H9 (cell line): ENCODE results near the gene AKIRIN2. TPM values are rescaled to one million over a fixed set of nuclear protein-coding genes. Genes with fewer than 3 reads are reported as not detected.
A peak's percentile ranks its signal among the peaks of the same experiment; 100 is the strongest.
"Not testable (repeated sequence)": the region's sequence is repeated elsewhere in the genome, so short reads cannot be mapped to it uniquely, and the experiment has no call there.

ENCODE experiments used
- DNase-seq: peaks from one replicate; pipeline ENCODE4 v3.0.0-alpha.2; 2017
- H2AFZ ChIP-seq: one replicate; pipeline ENCODE4 v1.6.1; 2013; ENCODE audit warnings: mild to moderate bottlenecking, low read length, control low read depth, moderate library complexity
- H2AK5ac ChIP-seq: 2 replicates; pipeline ENCODE4 v1.6.1; 2013; ENCODE audit warnings: low read length, control low read depth, mixed read lengths; ENCODE audit not compliant: insufficient read length
- H2BK120ac ChIP-seq: one replicate; pipeline ENCODE4 v1.6.1; 2013; ENCODE audit warnings: low read depth, mild to moderate bottlenecking, low read length, control low read depth, inconsistent platforms; ENCODE audit not compliant: poor library complexity, severe bottlenecking
- H2BK12ac ChIP-seq: 2 replicates; pipeline ENCODE4 v1.6.1; 2013; ENCODE audit warnings: low read length, control low read depth, mixed read lengths, low read depth; ENCODE audit not compliant: insufficient read length
- H2BK15ac ChIP-seq: 2 replicates; pipeline ENCODE4 v1.6.1; 2013; ENCODE audit warnings: low read depth, low read length, control low read depth
- H2BK20ac ChIP-seq: one replicate; pipeline ENCODE4 v1.6.1; 2013; ENCODE audit warnings: low read depth, mild to moderate bottlenecking, low read length, control low read depth, inconsistent platforms; ENCODE audit not compliant: poor library complexity, severe bottlenecking
- H2BK5ac ChIP-seq: 2 replicates; pipeline ENCODE4 v1.6.1; 2013; ENCODE audit warnings: low read length, control low read depth, mixed read lengths; ENCODE audit not compliant: insufficient read length
- H3K14ac ChIP-seq: 2 replicates; pipeline ENCODE4 v1.6.1; 2013; ENCODE audit warnings: low read length, control low read depth; ENCODE audit not compliant: insufficient read depth
- H3K18ac ChIP-seq: 2 replicates; pipeline ENCODE4 v1.6.1; 2013; ENCODE audit warnings: low read depth, mild to moderate bottlenecking, mixed read lengths, low read length, control low read depth; ENCODE audit not compliant: insufficient read length
- H3K23ac ChIP-seq: 2 replicates; pipeline ENCODE4 v1.6.1; 2013; ENCODE audit warnings: low read length, control low read depth, mixed read lengths, low read depth; ENCODE audit not compliant: insufficient read length
- H3K23me2 ChIP-seq: 2 replicates; pipeline ENCODE4 v1.6.1; 2013; ENCODE audit warnings: low read depth, mild to moderate bottlenecking, mixed read lengths, low read length, control low read depth; ENCODE audit not compliant: insufficient read length, poor library complexity, severe bottlenecking
- H3K27ac ChIP-seq: 2 replicates; pipeline ENCODE4 v1.5.1; 2013; ENCODE audit warnings: low read length, control low read depth, mixed read lengths, low read depth; ENCODE audit not compliant: insufficient read length
- H3K27me3 ChIP-seq: 2 replicates; pipeline ENCODE4 v1.6.1; 2013; ENCODE audit warnings: low read length, control low read depth, inconsistent platforms; ENCODE audit not compliant: insufficient read depth
- H3K4ac ChIP-seq: 2 replicates; pipeline ENCODE4 v1.6.1; 2013; ENCODE audit warnings: low read depth, mild to moderate bottlenecking, control low read depth, inconsistent platforms, low read length, moderate library complexity
- H3K4me1 ChIP-seq: 2 replicates; pipeline ENCODE4 v1.6.1; 2013; ENCODE audit warnings: low read length, control low read depth, inconsistent platforms; ENCODE audit not compliant: insufficient read depth
- H3K4me2 ChIP-seq: 2 replicates; pipeline ENCODE4 v1.6.1; 2013; ENCODE audit warnings: low read length, control low read depth, mixed read lengths; ENCODE audit not compliant: insufficient read length, insufficient read depth
- H3K56ac ChIP-seq: 2 replicates; pipeline ENCODE4 v1.6.1; 2013; ENCODE audit warnings: low read depth, mild to moderate bottlenecking, mixed read lengths, low read length, control low read depth; ENCODE audit not compliant: insufficient read length
- H3K79me1 ChIP-seq: 2 replicates; pipeline ENCODE4 v1.6.1; 2013; ENCODE audit warnings: low read depth, mild to moderate bottlenecking, moderate library complexity, low read length, control low read depth, inconsistent platforms; ENCODE audit not compliant: insufficient read depth, poor library complexity, severe bottlenecking
- H3K79me2 ChIP-seq: 2 replicates; pipeline ENCODE4 v1.6.1; 2013; ENCODE audit warnings: low read length, control low read depth, inconsistent platforms; ENCODE audit not compliant: insufficient read depth
- H3K9ac ChIP-seq: 2 replicates; pipeline ENCODE4 v1.6.1; 2013; ENCODE audit warnings: low read length, control low read depth, mixed read lengths; ENCODE audit not compliant: insufficient read length; ENCODE audit errors: extremely low read depth
- H3K9me3 ChIP-seq: one replicate; pipeline ENCODE4 v1.6.1; 2013; ENCODE audit warnings: low read depth, low read length, inconsistent platforms; ENCODE audit not compliant: control insufficient read depth
- H3T11ph ChIP-seq: one replicate; pipeline ENCODE4 v1.6.1; 2013; ENCODE audit warnings: mild to moderate bottlenecking, low read length, control low read depth, inconsistent platforms
- H4K20me1 ChIP-seq: one replicate; pipeline ENCODE4 v1.6.1; 2013; ENCODE audit not compliant: control insufficient read depth, insufficient read length, insufficient read depth
- H4K5ac ChIP-seq: 2 replicates; pipeline ENCODE4 v1.6.1; 2013; ENCODE audit warnings: low read depth, mild to moderate bottlenecking, mixed read lengths, low read length, control low read depth; ENCODE audit not compliant: insufficient read length
- H4K8ac ChIP-seq: replicated peaks from 2 replicates; pipeline ENCODE4 v1.6.1; 2013; ENCODE audit warnings: low read length, control low read depth, mixed read lengths, low read depth; ENCODE audit not compliant: insufficient read length
- H4K91ac ChIP-seq: 2 replicates; pipeline ENCODE4 v1.6.1; 2013; ENCODE audit warnings: low read depth, mild to moderate bottlenecking, moderate library complexity, mixed read lengths, low read length, control low read depth; ENCODE audit not compliant: insufficient read length
- H3K27ac Mint-ChIP-seq, 3 experiments: 2 replicates in 2 of 3; 3 replicates in 1 of 3; pipeline ENCODE4 v1.8.0; 2020 to 2021; ENCODE audit warnings: mixed read lengths in 3 of 3, mild to moderate bottlenecking in 1 of 3, moderate library complexity in 1 of 3
- H3K27me3 Mint-ChIP-seq: 2 replicates; pipeline ENCODE4 v1.8.0; 2021; ENCODE audit warnings: low read depth, mild to moderate bottlenecking, moderate library complexity, mixed read lengths
- H3K36me3 Mint-ChIP-seq, 3 experiments: 2 replicates in 2 of 3; 3 replicates in 1 of 3; pipeline ENCODE4 v1.8.0; 2020 to 2021; ENCODE audit warnings: low read depth in 3 of 3, mixed read lengths in 3 of 3; ENCODE audit not compliant: insufficient read depth in 1 of 3
- H3K4me1 Mint-ChIP-seq, 2 experiments: 2 replicates each; pipeline ENCODE4 v1.8.0; 2020; ENCODE audit warnings: mixed read lengths in 2 of 2
- H3K4me3 Mint-ChIP-seq, 2 experiments: 2 replicates in 1 of 2; 3 replicates in 1 of 2; pipeline ENCODE4 v1.8.0; 2020 to 2021; ENCODE audit warnings: mild to moderate bottlenecking in 2 of 2, mixed read lengths in 2 of 2, moderate library complexity in 1 of 2
- H3K9me3 Mint-ChIP-seq, 2 experiments: 2 replicates in 1 of 2; 3 replicates in 1 of 2; pipeline ENCODE4 v1.8.0; 2020; ENCODE audit warnings: mild to moderate bottlenecking in 2 of 2, mixed read lengths in 2 of 2, moderate library complexity in 1 of 2
- WGBS: extraction: QIAGEN DNeasy Blood & Tissue Kit; methylation state at CpG from one replicate; pipeline ENCODE4 v1.1.7; 2013; ENCODE audit warnings: missing lambda C conversion rate, low lambda C conversion rate, mixed read lengths; ENCODE audit not compliant: insufficient read length; ENCODE audit errors: extremely low coverage; 5-methylcytosine and 5-hydroxymethylcytosine counted together
- total RNA-seq: library from RNA; stranded (reverse); gene quantifications from 2 replicates; pipeline ENCODE4 v1.2.1, GENCODE V29; 2021
- TF ChIP-seq, protein P1 (sequence below): fragments of 200-600 bp; sonication (generic); conservative IDR thresholded peaks from 3 replicates; pipeline ENCODE4 v1.8.0; 2021; ENCODE audit warnings: antibody characterized with exemption, mild to moderate bottlenecking

Gene AKIRIN2
- total RNA-seq, 1 experiment from 2014 or later: 75.7 TPM

DNA sequence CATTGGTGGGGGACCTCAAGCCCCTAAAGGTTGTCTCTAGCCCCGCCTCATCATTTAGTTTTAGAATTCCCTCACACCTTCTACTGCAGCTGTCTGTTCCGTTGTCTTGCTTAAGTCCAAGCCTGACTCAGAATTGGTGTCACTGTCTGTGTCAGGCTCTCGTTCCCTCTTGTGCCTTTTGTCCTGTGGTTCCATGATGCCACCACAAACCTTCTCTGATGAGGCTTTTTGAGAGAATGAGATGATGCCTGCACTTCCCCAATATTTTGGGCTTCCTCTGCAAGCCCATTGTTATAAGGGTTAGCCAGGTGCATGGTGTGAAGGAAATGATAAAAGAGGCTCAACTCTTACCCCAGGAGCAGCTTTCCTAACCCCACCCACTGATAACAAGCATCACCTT lies 8.1 kb upstream of the AKIRIN2 start:
- H2BK20ac ChIP-seq: no peak overlapping the region
- H3T11ph ChIP-seq: no peak overlapping the region
- TF ChIP-seq, protein P1, sequence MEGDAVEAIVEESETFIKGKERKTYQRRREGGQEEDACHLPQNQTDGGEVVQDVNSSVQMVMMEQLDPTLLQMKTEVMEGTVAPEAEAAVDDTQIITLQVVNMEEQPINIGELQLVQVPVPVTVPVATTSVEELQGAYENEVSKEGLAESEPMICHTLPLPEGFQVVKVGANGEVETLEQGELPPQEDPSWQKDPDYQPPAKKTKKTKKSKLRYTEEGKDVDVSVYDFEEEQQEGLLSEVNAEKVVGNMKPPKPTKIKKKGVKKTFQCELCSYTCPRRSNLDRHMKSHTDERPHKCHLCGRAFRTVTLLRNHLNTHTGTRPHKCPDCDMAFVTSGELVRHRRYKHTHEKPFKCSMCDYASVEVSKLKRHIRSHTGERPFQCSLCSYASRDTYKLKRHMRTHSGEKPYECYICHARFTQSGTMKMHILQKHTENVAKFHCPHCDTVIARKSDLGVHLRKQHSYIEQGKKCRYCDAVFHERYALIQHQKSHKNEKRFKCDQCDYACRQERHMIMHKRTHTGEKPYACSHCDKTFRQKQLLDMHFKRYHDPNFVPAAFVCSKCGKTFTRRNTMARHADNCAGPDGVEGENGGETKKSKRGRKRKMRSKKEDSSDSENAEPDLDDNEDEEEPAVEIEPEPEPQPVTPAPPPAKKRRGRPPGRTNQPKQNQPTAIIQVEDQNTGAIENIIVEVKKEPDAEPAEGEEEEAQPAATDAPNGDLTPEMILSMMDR: no peak
- no peak overlapping the region for H3K56ac ChIP-seq
- H4K5ac ChIP-seq: no peak overlapping the region
- H4K20me1 ChIP-seq: no peaks in the 10 kb centered on the region
- no peaks in the 10 kb centered on the region; a peak in 1 of 5 replicates for H3K9me3 Mint-ChIP-seq
- whole genome bisulfite sequencing: no CpG with 5 or more reads among the region's 3 CpGs
- no peaks in the 10 kb centered on the region for H3K79me2 ChIP-seq
- no peaks in the 10 kb centered on the region for H3K4me1 ChIP-seq
- H2BK120ac ChIP-seq: no peak overlapping the region
- no peak overlapping the region for H3K4me2 ChIP-seq
- H2AK5ac ChIP-seq: no peak overlapping the region
- H3K27ac ChIP-seq: no peak overlapping the region
- H3K4ac ChIP-seq: no peak overlapping the region
- H3K9ac ChIP-seq: no peak overlapping the region
- H3K4me3 Mint-ChIP-seq: no peak overlapping the region; a peak in 1 of 5 replicates
- H2BK5ac ChIP-seq: no peak overlapping the region
- no peaks in the 10 kb centered on the region for H3K27me3 Mint-ChIP-seq
- no peak overlapping the region for H3K23ac ChIP-seq
- no peaks in the 10 kb centered on the region for H3K79me1 ChIP-seq
- no peak overlapping the region for H2AFZ ChIP-seq
- H3K23me2 ChIP-seq: no peaks in the 10 kb centered on the region
- H2BK15ac ChIP-seq: no peak overlapping the region
- no peaks in the 10 kb centered on the region for H3K9me3 ChIP-seq
- peak overlapping the region in 1 of 3 experiments; percentile 49; a peak in 2 of 7 replicates for H3K27ac Mint-ChIP-seq
- H3K14ac ChIP-seq: no peak overlapping the region
- peaks cover 13 to 17% of the 10 kb centered on the region in 2 experiments for H3K4me1 Mint-ChIP-seq
- no peak overlapping the region for H2BK12ac ChIP-seq
- no peaks in the 10 kb centered on the region for H3K36me3 Mint-ChIP-seq
- DNase-seq: no peak
- H4K91ac ChIP-seq: no peak overlapping the region
- H3K27me3 ChIP-seq: no peaks in the 10 kb centered on the region
- no peak overlapping the region for H3K18ac ChIP-seq
- no peak overlapping the region for H4K8ac ChIP-seq

DNA sequence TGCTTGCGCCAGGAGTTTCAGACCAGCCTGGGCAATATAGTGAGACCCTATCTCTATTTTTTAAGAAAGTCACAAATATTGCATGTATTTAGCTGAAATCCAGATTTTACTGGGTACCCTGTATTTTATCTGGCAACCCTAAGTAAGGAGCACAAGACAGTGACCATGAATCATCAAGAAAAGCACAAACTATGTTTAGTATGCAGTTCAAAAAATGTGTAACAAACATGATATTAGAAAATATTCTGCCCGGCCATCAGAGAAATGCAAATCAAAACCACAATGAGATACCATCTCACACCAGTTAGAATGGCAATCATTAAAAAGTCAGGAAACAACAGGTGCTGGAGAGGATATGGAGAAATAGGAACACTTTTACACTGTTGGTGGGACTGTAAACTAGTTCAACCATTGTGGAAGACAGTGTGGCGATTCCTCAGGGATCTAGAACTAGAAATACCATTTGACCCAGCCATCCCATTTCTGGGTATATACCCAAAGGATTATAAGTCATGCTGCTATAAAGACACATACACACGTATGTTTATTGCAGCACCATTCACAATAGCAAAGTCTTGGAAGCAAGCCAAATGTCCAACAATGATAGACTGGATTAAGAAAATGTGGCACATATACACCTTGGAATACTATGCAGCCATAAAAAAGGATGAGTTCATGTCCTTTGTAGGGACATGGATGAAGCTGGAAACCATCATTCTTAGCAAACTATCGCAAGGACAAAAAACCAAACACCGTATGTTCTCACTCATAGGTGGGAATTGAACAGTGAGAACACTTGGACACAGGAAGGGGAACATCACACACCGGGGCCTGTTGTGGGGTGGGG lies 6.8 kb upstream of the AKIRIN2 start:
- H3K27ac Mint-ChIP-seq, H3K9me3 ChIP-seq, H4K20me1 ChIP-seq, H2AK5ac ChIP-seq, H3T11ph ChIP-seq, H3K9ac ChIP-seq, H3K14ac ChIP-seq, H2BK15ac ChIP-seq, H3K18ac ChIP-seq, H4K91ac ChIP-seq, H2BK12ac ChIP-seq, H3K23ac ChIP-seq, H3K27me3 ChIP-seq, H3K79me2 ChIP-seq, H2BK20ac ChIP-seq, H3K36me3 Mint-ChIP-seq, H3K4me2 ChIP-seq, H4K8ac ChIP-seq, H2BK120ac ChIP-seq, H3K79me1 ChIP-seq, DNase-seq, H3K4ac ChIP-seq, H4K5ac ChIP-seq, H2BK5ac ChIP-seq, H3K27ac ChIP-seq, H2AFZ ChIP-seq, H3K27me3 Mint-ChIP-seq, H3K4me3 Mint-ChIP-seq, H3K9me3 Mint-ChIP-seq, H3K4me1 ChIP-seq, H3K23me2 ChIP-seq, H3K56ac ChIP-seq: not testable (repeated sequence)
- WGBS: no CpG with 5 or more reads among the region's 7 CpGs
- peaks cover 6 to 13% of the 10 kb centered on the region in 2 experiments for H3K4me1 Mint-ChIP-seq
